Measurements from ENCODE around the gene NPHP1.

DNA sequence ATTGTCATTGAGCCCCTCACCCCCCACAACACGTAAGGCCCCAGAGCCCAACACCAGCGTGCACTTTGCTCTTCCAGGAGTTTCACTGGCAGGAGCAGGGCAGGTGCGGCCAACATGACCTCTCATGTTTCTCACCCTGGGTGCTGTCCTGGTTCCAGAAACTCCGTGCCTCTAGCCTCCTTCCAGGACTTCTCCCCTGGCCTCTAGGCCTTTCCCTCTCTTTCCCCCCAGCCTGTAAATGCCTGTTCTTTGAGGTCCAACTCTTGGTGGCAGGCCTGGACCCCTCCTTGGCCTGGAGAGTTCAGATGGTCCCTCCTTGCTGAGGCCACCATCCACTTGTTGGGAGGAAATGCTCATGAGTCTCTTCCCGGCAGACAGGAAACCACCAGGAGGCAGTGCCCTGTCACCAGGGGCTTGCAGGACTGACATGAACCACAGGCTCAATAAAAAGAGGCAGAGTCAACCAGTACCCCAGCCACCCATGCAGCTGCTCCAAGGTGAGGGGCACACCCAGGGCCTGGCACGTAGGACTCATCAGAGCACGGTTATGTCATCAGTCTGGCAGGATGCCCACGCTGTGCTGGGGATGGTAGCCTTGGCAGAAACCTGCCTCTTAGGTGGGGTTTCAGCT is 90.7 kb downstream of the NPHP1 start:
- TF ChIP-seq POLR2A (IDR thresholded peaks at IDR 0.05; ENCODE audit: low read length) (no peak), GATA1 (IDR thresholded peaks at IDR 0.05; ENCODE audit: low read depth, low read length) (no peak)

Data from erythroblast (primary cell).